HG03378 (cell line): ENCODE data around the gene P4HA1.
"Not testable (repeated sequence)": the region's sequence is repeated elsewhere in the genome, so short reads cannot be mapped to it uniquely, and the experiment has no call there.

Experiments used
- ATAC-seq: cut with Tn5 transposase; IDR thresholded peaks from one replicate; pipeline ENCODE4 v1.9.1; 2021; ENCODE audit warnings: mild to moderate bottlenecking, moderate library complexity; ENCODE audit not compliant: unreplicated experiment

The P4HA1 gene

DNA sequence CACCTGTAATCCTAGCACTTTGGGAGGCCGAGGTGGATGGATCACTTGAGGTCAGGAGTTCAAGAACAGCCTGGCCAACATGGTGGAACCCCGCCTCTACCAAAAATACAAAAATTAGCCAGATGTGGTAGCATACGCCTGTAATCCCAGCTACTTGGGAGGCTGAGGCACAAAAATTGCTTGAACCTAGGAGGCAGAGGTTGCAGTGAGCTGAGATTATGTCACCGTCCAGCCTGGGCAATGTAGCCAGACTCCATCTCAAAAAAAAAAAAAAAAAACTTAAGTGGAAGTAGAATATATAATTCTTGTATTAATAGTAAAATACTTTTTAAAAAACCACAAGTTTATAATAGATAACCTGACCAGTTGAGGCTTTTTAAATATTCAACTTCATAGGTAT is 112.0 kb downstream of the P4HA1 start:
- ATAC-seq: not testable (repeated sequence)

DNA sequence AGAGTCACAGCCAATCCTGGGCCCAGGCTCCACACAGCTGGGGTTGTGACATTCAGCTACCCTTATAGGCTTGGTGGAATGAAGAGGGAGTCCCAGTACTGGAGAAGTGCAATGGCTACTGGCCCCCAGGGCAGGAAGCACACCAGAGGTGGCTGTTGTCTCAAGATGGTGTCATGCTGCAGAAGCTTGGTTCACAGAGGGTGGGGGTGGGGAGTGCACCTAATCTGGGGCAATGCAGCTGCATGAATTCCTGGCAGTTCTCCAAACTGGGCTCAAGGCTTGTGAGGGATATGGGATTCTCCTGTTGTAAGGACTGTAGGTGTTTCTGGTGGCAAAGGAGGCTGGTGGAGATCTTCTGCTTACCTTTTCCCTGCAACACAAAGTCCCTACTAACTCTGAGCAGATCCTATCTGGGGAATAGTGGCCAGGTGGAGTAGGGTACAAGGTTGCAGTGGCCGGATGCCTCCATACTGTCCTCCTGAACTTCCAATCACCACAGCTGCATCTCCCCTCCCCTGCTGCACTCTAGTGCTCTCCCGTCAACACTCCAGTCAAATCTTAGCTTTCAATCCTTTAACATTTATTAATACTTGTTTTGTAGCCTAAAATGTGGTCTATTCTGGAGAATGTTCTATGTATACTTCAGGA is 114.7 kb downstream of the P4HA1 start:
- no peak for ATAC-seq

DNA sequence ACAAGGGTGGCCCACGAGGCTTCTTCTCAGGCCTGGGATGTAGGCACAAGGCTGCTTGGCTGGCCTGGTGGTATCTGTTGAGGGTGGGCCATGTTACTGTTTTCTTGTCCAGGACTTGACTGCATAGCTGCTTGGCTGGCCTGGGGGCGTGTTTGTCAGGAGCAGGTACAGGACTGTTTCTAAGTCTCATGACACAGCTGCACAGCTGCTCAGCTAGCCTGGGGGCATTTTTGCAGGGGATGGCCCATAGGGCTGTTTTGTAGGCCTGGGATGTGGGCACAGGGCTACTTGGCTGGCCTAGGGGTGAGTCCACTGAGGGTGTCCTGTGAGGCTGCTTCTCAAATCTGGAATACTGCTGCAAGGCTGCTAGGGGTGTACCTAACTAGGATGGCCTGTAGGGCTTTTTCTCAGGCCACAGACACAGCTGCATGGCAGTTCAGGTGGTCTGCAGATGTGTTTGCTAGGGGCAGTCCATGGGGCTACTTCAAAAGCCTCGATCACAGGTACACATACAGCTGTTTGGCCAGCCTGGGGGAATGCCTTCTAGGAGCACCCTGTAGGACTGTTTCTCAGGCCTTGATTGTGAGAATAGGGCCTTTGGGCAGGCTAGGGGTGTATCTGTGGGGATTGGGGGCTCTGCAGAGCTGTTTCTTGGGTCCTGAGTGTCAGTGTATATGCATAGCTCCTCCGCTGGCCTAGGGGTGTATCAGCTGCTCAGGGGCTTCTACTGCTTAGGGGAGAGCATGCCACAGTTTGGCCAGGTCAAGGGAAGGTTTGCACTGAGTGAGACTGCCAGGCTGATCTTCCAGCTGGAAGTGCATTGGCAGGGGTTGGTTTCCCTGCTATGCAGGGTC is 115.4 kb downstream of the P4HA1 start:
- no peak for ATAC-seq

DNA sequence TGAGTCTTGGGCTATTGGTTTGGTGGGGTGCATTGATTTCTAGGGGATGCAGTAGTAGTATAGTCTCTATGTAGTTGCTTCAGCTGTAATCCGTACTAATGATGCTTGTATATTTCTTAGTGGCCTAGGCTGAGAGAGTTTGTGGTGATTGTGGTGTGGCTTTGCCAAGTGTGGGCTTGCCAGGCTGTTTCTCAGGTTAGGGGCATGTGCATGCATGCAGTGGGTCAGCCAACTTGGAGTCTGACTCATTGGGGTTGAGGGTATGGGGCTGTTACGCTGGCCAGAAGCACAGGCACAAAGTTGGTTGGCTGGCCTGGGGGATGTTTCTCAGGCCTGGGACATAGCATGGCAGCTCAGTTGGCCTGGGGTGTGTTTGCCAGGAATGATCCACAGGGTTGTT is 116.3 kb downstream of the P4HA1 start:
- ATAC-seq: no peak

DNA sequence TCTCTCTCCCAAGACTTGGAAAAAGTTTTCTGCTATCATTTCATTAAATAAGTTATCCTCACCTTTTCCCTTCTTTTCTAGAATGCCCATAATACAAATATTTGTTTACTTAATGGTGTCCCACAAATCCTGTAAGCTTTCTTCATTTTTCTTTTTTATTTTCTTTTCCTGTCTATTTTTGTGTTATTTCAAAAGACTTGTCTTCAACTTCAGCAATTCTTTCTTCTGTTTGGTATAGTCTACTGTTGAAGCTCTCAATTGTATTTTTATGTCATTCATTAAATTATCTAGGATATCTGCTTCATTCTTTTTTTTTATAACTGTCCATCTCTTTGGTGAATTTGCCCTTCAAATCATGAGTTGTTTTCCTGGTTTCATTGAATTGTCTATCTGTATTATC is 117.0 kb downstream of the P4HA1 start:
- no peak for ATAC-seq

GRCh38 chr10:72976886-72977285 is 119.8 kb downstream of the P4HA1 start:
- no peak for ATAC-seq
